Erythroblast (primary cell): Measurements from ENCODE around the gene IL2RA.

Source experiments
- GATA1 ChIP-seq: IDR thresholded peaks from 2 replicates; pipeline ENCODE4 v1.6.1; 2011; ENCODE audit warnings: low read depth, mild to moderate bottlenecking, control low read depth, low read length, moderate library complexity
- POLR2A ChIP-seq: IDR thresholded peaks from 2 replicates; pipeline ENCODE4 v1.6.1; 2011; ENCODE audit warnings: mild to moderate bottlenecking, low read length

GRCh38 chr10:5992398-5992797 is 69.8 kb downstream of the IL2RA start:
- no peak for TF ChIP-seq POLR2A
- TF ChIP-seq GATA1 = no peak
